SU-DHL-6 (cell line): ENCODE measurements around the gene SDK1.

Source experiments
- EZH2phosphoT487 ChIP-seq: fragments of 200-600 bp; sonication (generic), shearing (Covaris generic); conservative IDR thresholded peaks from 2 replicates; pipeline ENCODE4 v1.6.1; 2018; ENCODE audit warnings: mild to moderate bottlenecking, antibody characterized with exemption, low read length, moderate library complexity, mixed read lengths
- TF ChIP-seq, protein P1 (sequence below): fragments of 200-600 bp; sonication (generic); IDR thresholded peaks from one replicate; pipeline ENCODE4 v1.5.1; 2017; ENCODE audit warnings: antibody characterized with exemption, mild to moderate bottlenecking, low read length, moderate library complexity; ENCODE audit not compliant: insufficient read depth, poor library complexity, severe bottlenecking

DNA sequence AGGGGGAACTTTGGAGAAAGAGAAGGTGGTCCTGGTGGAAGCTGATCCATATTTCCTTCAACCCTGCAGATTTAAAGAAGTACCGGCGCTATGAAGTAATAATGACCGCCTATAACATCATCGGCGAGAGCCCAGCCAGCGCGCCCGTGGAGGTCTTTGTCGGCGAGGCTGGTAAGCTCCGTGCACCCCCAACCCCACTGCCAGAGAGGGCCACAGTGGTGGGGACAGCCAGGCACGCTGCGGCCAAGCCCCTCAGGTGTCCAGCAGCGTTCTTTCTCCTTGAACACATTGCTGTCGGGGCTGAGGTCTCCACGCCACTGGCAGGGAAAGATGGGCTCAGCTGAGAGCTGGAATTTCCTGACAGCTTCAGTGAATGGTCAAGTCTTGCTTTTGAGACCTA is 877.4 kb downstream of the SDK1 start:
- TF ChIP-seq, protein P1, sequence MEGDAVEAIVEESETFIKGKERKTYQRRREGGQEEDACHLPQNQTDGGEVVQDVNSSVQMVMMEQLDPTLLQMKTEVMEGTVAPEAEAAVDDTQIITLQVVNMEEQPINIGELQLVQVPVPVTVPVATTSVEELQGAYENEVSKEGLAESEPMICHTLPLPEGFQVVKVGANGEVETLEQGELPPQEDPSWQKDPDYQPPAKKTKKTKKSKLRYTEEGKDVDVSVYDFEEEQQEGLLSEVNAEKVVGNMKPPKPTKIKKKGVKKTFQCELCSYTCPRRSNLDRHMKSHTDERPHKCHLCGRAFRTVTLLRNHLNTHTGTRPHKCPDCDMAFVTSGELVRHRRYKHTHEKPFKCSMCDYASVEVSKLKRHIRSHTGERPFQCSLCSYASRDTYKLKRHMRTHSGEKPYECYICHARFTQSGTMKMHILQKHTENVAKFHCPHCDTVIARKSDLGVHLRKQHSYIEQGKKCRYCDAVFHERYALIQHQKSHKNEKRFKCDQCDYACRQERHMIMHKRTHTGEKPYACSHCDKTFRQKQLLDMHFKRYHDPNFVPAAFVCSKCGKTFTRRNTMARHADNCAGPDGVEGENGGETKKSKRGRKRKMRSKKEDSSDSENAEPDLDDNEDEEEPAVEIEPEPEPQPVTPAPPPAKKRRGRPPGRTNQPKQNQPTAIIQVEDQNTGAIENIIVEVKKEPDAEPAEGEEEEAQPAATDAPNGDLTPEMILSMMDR = no peak
- TF ChIP-seq EZH2phosphoT487 = no peak
